OCI-LY3 (cell line): ENCODE measurements around the gene HPS5.
A peak's percentile ranks its signal among the peaks of the same experiment; 100 is the strongest.

Source experiments
- CTCF ChIP-seq: fragments of 200-600, 300-600 bp; sonication (generic); IDR thresholded peaks from 2 replicates; pipeline ENCODE4 v1.5.1; 2014; ENCODE audit warnings: antibody characterized with exemption, low read length, low read depth
- EZH2phosphoT487 ChIP-seq: fragments of 200-600 bp; shearing (Covaris generic); IDR thresholded peaks from 2 replicates; pipeline ENCODE4 v1.6.1; 2018; ENCODE audit warnings: antibody characterized with exemption, mixed run types, low read depth

GRCh38 chr11:18270102-18270501 is 51.8 kb downstream of the HPS5 start:
- TF ChIP-seq CTCF = peak; percentile 14; the same call in 1 of the 2 replicates
- TF ChIP-seq EZH2phosphoT487 = no peak
